Measurements from ENCODE around the gene SYT7.
A peak's percentile ranks its signal among the peaks of the same experiment; 100 is the strongest.

Gene SYT7

DNA sequence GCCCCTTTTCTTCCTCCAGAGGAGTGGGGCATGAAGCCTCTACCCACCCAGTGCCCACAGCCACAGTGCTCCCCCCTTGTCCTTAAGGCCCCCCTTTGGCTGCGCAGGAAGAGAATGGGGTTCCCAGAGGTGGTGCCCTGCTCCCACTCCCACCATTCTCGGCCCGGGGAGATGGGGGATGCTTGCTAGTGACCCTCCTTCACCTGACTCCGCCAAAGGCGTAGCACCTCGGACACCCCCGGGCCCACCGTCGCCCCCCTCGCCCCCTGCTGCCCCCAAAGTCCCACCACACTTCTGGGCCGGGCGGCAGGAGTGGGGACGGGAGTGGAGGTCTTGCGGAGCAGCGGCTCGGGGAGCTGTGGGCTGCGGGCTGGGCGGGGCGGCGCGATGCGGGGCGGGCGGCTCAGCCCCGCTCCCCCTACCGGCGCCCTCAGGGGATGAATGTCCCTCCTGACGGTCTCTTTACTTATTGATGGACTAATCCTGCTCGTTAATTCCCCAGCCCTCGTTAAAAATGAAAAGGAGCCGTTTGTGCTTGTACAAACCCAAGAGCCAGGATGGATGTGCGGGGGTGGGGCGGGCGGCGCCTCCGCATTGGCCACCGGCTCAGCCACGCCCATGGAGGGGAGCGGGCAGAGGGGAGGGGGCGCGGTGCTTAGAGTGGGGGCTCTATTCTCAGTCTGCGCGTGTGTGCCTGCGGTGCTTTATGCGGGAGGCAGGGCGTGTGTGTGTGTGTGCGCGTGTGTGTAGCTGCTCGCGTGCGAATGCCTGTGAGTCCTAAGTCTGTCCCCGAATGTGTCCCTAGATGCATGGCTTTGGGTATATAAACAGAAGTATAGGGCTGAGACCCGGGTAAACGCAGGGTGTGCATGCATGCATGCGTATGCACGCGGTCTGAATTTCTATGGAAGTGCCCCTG lies 25.6 kb downstream of the SYT7 start:
- WGBS, 2 experiments: 8 to 9% methylated on average over 57 of the region's 57 CpGs
- no peak overlapping the region for H3K27ac ChIP-seq (ENCODE audit: insufficient read depth, low read depth, low read length, poor library complexity, severe bottlenecking)
- no peaks in the 10 kb centered on the region for H3K9me3 ChIP-seq (ENCODE audit: control insufficient read depth, low read length)
- peaks cover 29% of the 10 kb centered on the region for H3K27me3 ChIP-seq (ENCODE audit: control insufficient read depth, insufficient read depth, low read length, poor library complexity, severe bottlenecking)
- peaks cover 29% of the 10 kb centered on the region for H3K4me1 ChIP-seq (ENCODE audit: control insufficient read depth, insufficient read depth, low read length)
- no peaks in the 10 kb centered on the region for H3K36me3 ChIP-seq (ENCODE audit: control insufficient read depth, insufficient read depth, low read length)
- peak overlapping the region; percentile 29 for H3K4me3 ChIP-seq (ENCODE audit: insufficient read depth, low read depth, low read length)

- Histone ChIP-seq H3K4me3 (ENCODE audit: insufficient read depth, low read depth, low read length) (no peak overlapping the region), H3K4me1 (ENCODE audit: control insufficient read depth, insufficient read depth, low read length) (peaks cover 37% of the 10 kb centered on the region), H3K36me3 (ENCODE audit: control insufficient read depth, insufficient read depth, low read length) (no peaks in the 10 kb centered on the region), H3K27me3 (ENCODE audit: control insufficient read depth, insufficient read depth, low read length, poor library complexity, severe bottlenecking) (peaks cover 29% of the 10 kb centered on the region), H3K9me3 (ENCODE audit: control insufficient read depth, low read length) (no peaks in the 10 kb centered on the region), H3K27ac (ENCODE audit: insufficient read depth, low read depth, low read length, poor library complexity, severe bottlenecking) (no peak overlapping the region)
- 67 to 73% methylated on average over 13 of the region's 13 CpGs for WGBS, 2 experiments
These were observed 26.5 kb downstream of the SYT7 start for GRCh38 chr11:61554172-61554988.

GRCh38 chr11:61553373-61554171 lies 27.3 kb downstream of the SYT7 start:
- 67 to 70% methylated on average over 15 of the region's 15 CpGs for WGBS, 2 experiments
- no peaks in the 10 kb centered on the region for H3K9me3 ChIP-seq (ENCODE audit: control insufficient read depth, low read length)
- H3K36me3 ChIP-seq (ENCODE audit: control insufficient read depth, insufficient read depth, low read length): no peaks in the 10 kb centered on the region
- H3K4me1 ChIP-seq (ENCODE audit: control insufficient read depth, insufficient read depth, low read length): peaks cover 38% of the 10 kb centered on the region
- peaks cover 29% of the 10 kb centered on the region for H3K27me3 ChIP-seq (ENCODE audit: control insufficient read depth, insufficient read depth, low read length, poor library complexity, severe bottlenecking)
- H3K27ac ChIP-seq (ENCODE audit: insufficient read depth, low read depth, low read length, poor library complexity, severe bottlenecking): no peak overlapping the region
- H3K4me3 ChIP-seq (ENCODE audit: insufficient read depth, low read depth, low read length): no peak overlapping the region

- WGBS, 2 experiments: 90% methylated on average over 13 of the region's 13 CpGs
- Histone ChIP-seq H3K9me3 (ENCODE audit: control insufficient read depth, low read length) (no peaks in the 10 kb centered on the region), H3K36me3 (ENCODE audit: control insufficient read depth, insufficient read depth, low read length) (no peaks in the 10 kb centered on the region), H3K4me1 (ENCODE audit: control insufficient read depth, insufficient read depth, low read length) (peaks cover 39% of the 10 kb centered on the region), H3K27ac (ENCODE audit: insufficient read depth, low read depth, low read length, poor library complexity, severe bottlenecking) (no peak overlapping the region), H3K4me3 (ENCODE audit: insufficient read depth, low read depth, low read length) (no peak overlapping the region), H3K27me3 (ENCODE audit: control insufficient read depth, insufficient read depth, low read length, poor library complexity, severe bottlenecking) (peaks cover 29% of the 10 kb centered on the region)
These were observed 28.7 kb downstream of the SYT7 start for GRCh38 chr11:61552108-61552635.

DNA sequence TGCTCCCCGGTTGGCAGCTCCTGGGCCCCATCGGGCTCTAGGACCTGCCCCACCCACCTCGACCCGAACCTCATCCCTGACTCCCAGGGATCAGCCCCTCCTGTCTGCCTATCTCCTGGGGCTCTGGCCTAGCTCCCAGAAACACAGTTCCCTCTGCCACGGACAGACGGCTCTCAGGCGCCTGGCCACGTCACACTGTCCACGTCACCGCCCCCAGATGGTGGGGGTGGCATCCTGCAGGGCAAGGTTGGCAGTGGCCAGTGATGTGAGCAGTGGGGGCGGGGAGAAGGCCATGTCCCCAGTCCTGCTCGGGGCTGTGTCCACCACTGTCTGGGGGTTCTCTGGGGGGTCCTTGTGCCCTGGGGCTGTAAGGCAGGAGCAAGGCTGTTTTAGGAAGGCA lies 29.2 kb downstream of the SYT7 start:
- H3K27ac ChIP-seq (ENCODE audit: insufficient read depth, low read depth, low read length, poor library complexity, severe bottlenecking): no peak overlapping the region
- H3K9me3 ChIP-seq (ENCODE audit: control insufficient read depth, low read length): no peaks in the 10 kb centered on the region
- WGBS, 2 experiments: 85 to 90% methylated on average over 12 of the region's 12 CpGs
- peaks cover 25% of the 10 kb centered on the region for H3K27me3 ChIP-seq (ENCODE audit: control insufficient read depth, insufficient read depth, low read length, poor library complexity, severe bottlenecking)
- H3K4me3 ChIP-seq (ENCODE audit: insufficient read depth, low read depth, low read length): no peak overlapping the region
- H3K36me3 ChIP-seq (ENCODE audit: control insufficient read depth, insufficient read depth, low read length): no peaks in the 10 kb centered on the region
- H3K4me1 ChIP-seq (ENCODE audit: control insufficient read depth, insufficient read depth, low read length): peaks cover 33% of the 10 kb centered on the region

- Histone ChIP-seq H3K4me1 (ENCODE audit: control insufficient read depth, insufficient read depth, low read length) (peaks cover 31% of the 10 kb centered on the region), H3K9me3 (ENCODE audit: control insufficient read depth, low read length) (no peaks in the 10 kb centered on the region), H3K27me3 (ENCODE audit: control insufficient read depth, insufficient read depth, low read length, poor library complexity, severe bottlenecking) (peaks cover 18% of the 10 kb centered on the region), H3K27ac (ENCODE audit: insufficient read depth, low read depth, low read length, poor library complexity, severe bottlenecking) (no peak overlapping the region), H3K4me3 (ENCODE audit: insufficient read depth, low read depth, low read length) (no peak overlapping the region), H3K36me3 (ENCODE audit: control insufficient read depth, insufficient read depth, low read length) (no peaks in the 10 kb centered on the region)
- 92 to 94% methylated on average over 18 of the region's 18 CpGs for WGBS, 2 experiments
These were observed 30.1 kb downstream of the SYT7 start for GRCh38 chr11:61550665-61551227.

DNA sequence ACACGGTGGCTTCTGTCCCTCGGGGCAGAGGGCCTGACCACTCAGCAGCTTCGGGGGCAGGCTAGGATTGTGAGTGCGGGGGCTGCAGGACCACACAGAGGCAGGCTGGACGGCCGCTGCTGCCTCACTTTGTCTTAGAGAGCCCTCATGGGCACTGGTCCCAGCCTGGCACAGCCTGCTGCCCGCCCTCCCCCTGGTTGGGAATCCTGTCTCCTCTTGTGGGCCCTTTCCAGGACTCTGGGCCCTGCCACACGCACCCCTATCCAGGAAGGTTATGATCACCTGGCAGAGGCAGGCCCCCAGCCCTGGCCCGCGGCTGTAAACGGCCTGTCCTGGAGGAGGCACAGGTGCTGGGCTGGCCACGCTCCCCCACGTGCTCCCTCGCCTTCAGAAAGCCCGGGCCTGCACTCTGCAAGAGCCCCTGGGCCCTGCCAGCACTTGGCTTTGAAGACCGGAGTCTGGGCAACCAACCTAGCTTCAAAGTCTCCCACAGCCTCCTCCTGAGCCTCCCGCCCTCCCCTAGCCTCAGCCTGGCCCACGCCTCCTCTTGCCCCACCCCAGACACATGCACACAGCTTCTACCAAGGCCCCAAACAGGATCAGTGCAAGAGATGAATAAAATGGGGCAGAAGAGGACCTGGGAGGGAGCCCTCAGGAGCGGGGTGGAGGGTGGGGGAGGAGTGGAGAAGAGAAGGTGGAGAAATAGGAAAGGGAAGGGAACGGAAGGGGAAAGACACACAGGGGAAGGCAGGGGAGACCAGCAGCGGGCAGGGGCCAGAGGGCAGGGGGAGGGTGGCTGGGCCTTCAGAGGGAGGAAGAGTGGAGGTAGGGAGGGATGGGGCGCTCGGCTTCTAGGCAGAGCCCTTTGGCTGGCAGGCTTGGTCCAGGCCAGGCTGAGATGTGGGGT lies 31.0 kb downstream of the SYT7 start:
- WGBS, 2 experiments: 78 to 79% methylated on average over 21 to 23 of the region's 23 CpGs
- H3K27me3 ChIP-seq (ENCODE audit: control insufficient read depth, insufficient read depth, low read length, poor library complexity, severe bottlenecking): peaks cover 10% of the 10 kb centered on the region
- H3K27ac ChIP-seq (ENCODE audit: insufficient read depth, low read depth, low read length, poor library complexity, severe bottlenecking): no peak overlapping the region
- H3K4me3 ChIP-seq (ENCODE audit: insufficient read depth, low read depth, low read length): no peak overlapping the region
- no peaks in the 10 kb centered on the region for H3K36me3 ChIP-seq (ENCODE audit: control insufficient read depth, insufficient read depth, low read length)
- H3K4me1 ChIP-seq (ENCODE audit: control insufficient read depth, insufficient read depth, low read length): peaks cover 28% of the 10 kb centered on the region
- no peaks in the 10 kb centered on the region for H3K9me3 ChIP-seq (ENCODE audit: control insufficient read depth, low read length)

DNA sequence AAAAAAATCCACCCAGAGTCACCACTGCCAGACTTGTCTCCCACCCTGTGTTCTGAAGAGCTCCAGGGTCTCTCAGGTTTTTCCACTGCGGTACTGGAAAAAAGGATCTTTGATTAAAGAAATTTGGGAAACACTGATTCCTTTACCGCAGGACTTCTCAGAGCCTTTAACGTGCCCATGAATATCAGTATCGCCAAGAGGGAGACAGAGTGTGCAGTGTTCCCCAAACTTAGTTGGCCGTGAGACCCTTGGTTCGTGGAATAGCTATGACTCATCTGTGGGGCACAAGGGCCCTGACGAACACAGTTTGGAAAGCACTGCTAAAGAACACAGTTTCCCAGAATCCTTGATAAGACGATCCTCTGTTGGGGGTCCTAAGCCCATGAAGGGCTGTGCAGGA lies 31.7 kb downstream of the SYT7 start:
- Histone ChIP-seq H3K27me3 (ENCODE audit: control insufficient read depth, insufficient read depth, low read length, poor library complexity, severe bottlenecking) (peaks cover 2% of the 10 kb centered on the region), H3K27ac (ENCODE audit: insufficient read depth, low read depth, low read length, poor library complexity, severe bottlenecking) (no peak overlapping the region), H3K4me1 (ENCODE audit: control insufficient read depth, insufficient read depth, low read length) (peaks cover 21% of the 10 kb centered on the region), H3K9me3 (ENCODE audit: control insufficient read depth, low read length) (no peaks in the 10 kb centered on the region), H3K36me3 (ENCODE audit: control insufficient read depth, insufficient read depth, low read length) (no peaks in the 10 kb centered on the region), H3K4me3 (ENCODE audit: insufficient read depth, low read depth, low read length) (no peak overlapping the region)
- 89 to 92% methylated on average over 8 of the region's 8 CpGs for WGBS, 2 experiments

- Histone ChIP-seq H3K4me3 (ENCODE audit: insufficient read depth, low read depth, low read length) (no peak overlapping the region), H3K9me3 (ENCODE audit: control insufficient read depth, low read length) (no peaks in the 10 kb centered on the region), H3K27ac (ENCODE audit: insufficient read depth, low read depth, low read length, poor library complexity, severe bottlenecking) (no peak overlapping the region), H3K27me3 (ENCODE audit: control insufficient read depth, insufficient read depth, low read length, poor library complexity, severe bottlenecking) (no peaks in the 10 kb centered on the region), H3K4me1 (ENCODE audit: control insufficient read depth, insufficient read depth, low read length) (peaks cover 21% of the 10 kb centered on the region), H3K36me3 (ENCODE audit: control insufficient read depth, insufficient read depth, low read length) (no peaks in the 10 kb centered on the region)
- WGBS, 2 experiments: 87% methylated on average over 19 of the region's 19 CpGs
These were observed 33.6 kb downstream of the SYT7 start for GRCh38 chr11:61547246-61547645.

Measured in ectodermal cell (in vitro differentiated cells).